Left cardiac atrium (tissue), 4 donors: Measurements from ENCODE around the gene MUTYH. TPM values are rescaled to one million over a fixed set of nuclear protein-coding genes. Genes with fewer than 3 reads are reported as not detected.

Experiments used
- ATAC-seq, 2 donors: fragments of 200-7000 bp; cut with Tn5 transposase; one replicate each; pipeline ENCODE4 v1.9.1; 2020; ENCODE audit warnings: mild to moderate bottlenecking in 2 of 2, moderate library complexity in 2 of 2
- DNase-seq: peaks from one replicate; pipeline ENCODE4 v3.0.0-alpha.2; 2020
- intact Hi-C, 2 donors: fragments of 100-400 bp; cut with DNase I; formaldehyde crosslinking; loops; one replicate each; pipeline versions ENCODE4 v1.14.1 to v1.15.1; 2022 to 2023
- total RNA-seq, 2 donors: library from RNA; stranded (reverse); fragmentation: NEBNext Ultra II Directional; extraction: Animal tissue kit (Norgen Biotek cat#: 25700); gene quantifications; one replicate each; pipeline ENCODE4 v1.2.1, GENCODE V29; 2021
- donor health status: DM: no; HTN: yes; CAD: no.
- donor health status: DM: no; HTN: yes; CAD: no; lungs with severe emphysema.
- donor health status: DM: yes; HTN: yes; CAD: no.
- donor health status: Dilated cardiomyopathy.

Gene MUTYH
- total RNA-seq, 2 donors from 2014 or later, result 9.1 to 11.0 TPM

GRCh38 chr1:45327644-45328515 lies 12.4 kb downstream of the MUTYH start:
- ATAC-seq (no peak), DNase-seq (no peak)
- intact Hi-C loops, result no loop called here

DNA sequence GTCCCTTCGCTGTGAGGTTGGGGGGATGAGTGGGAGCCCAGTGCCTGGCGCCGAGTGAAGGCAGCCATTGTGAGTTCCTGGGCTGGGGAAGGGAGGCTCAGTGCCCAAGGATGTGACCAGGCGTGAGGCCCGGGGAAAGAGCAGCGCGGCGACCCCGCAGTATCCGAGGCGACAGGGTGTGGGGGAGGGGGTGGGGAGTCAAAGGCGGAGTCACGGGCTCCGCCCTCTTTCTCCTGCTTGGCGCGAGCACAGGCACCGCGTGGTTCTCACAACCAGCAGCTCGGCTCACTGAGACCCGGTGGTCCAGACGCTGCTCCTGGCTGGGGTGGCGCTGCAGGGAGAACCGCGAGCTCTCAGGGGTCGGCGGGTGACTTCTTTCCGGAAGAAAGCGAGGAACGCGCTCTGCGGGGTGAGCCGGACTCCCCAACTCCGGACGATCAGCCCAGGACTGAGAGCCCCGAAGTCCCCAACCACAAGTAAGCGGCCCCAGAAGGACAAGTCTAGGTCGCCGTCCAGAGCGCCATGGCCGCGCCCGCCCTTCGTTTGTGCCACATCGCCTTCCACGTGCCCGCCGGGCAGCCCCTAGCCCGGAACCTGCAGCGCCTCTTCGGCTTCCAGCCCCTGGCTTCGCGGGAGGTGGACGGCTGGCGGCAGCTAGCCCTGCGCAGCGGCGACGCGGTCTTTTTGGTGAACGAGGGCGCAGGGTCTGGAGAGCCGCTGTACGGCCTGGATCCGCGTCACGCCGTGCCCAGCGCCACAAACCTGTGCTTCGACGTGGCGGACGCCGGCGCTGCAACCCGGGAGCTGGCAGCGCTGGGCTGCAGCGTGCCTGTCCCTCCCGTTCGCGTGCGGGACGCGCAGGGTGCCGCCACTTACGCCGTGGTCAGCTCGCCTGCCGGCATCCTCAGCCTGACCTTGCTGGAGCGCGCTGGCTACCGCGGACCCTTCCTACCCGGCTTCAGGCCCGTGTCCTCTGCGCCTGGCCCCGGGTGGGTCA lies 13.3 kb downstream of the MUTYH start, which contains the start of gene HPDL:
HPDL (plus strand) TSS at position 269 of the 997 bp plus-strand sequence; CDS start at position 523, 254 bp downstream.
- peak; percentile 90 to 93 for ATAC-seq
- intact Hi-C loops, result no loop called here
- peak; percentile 76 for DNase-seq

DNA sequence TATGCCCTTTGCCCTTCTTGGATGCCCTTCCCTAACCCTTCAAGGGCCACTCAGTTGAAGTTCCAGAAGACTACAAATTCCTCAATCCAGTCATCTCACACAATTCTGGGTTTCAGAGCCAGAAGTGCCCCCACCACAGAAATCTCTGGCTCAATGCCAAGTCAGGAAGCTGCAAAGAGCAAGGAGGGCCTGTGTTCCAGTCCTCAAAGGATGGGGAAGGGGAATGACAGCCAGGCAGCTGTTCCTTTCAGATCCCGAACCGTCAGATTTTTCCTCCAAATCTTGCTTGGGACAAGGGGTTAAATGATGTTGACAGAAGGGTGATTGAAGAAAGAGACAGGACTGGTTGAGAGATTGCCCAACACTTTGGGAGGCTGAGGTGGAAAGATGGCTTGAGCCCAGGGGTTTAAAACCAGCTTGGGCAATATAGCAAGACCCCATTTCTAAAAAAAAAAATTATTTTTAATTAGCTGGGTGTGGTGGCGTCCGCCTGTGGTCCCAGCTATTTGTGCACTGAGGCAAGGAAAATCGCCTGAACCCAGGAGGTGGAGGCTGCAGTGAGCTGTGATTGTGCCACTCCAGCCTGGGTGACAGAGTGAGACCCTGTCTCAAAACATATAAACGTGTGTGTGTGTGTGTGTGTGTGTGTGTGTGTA lies 14.3 kb downstream of the MUTYH start:
- ATAC-seq (no peak), DNase-seq (no peak)
- intact Hi-C loops, result no loop called here

GRCh38 chr1:45322486-45323040 lies 17.7 kb downstream of the MUTYH start:
- intact Hi-C loops, result no loop called here
- no peak for ATAC-seq
- DNase-seq, result no peak

- intact Hi-C loops, result no loop called here
- DNase-seq, result no peak
- ATAC-seq, result no peak
These were observed 18.8 kb downstream of the MUTYH start for GRCh38 chr1:45321444-45321843.

DNA sequence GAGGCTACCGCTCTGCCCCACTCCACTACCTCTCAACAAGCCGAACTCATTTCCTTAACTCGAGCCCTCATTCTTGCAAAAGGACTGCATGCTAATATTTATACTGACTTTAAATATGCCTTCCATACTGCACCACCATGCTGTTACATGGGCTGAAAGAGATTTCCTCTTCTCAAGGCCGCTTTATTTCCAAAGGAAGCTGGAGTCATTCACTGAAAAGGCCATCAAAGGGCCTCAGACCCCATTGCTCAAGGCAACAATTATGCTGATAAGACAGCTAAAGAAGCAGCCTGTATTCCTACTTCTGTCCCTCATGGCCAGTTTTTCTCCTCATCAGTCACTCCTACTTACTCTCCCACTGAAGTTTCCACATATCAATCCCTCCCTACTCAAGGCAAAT lies 20.5 kb downstream of the MUTYH start:
- DNase-seq, result no peak
- intact Hi-C loops, result no loop called here
- ATAC-seq, result no peak

- ATAC-seq (no peak), DNase-seq (no peak)
- intact Hi-C loops, result no loop called here
These were observed 23.1 kb downstream of the MUTYH start for GRCh38 chr1:45317166-45317565.

DNA sequence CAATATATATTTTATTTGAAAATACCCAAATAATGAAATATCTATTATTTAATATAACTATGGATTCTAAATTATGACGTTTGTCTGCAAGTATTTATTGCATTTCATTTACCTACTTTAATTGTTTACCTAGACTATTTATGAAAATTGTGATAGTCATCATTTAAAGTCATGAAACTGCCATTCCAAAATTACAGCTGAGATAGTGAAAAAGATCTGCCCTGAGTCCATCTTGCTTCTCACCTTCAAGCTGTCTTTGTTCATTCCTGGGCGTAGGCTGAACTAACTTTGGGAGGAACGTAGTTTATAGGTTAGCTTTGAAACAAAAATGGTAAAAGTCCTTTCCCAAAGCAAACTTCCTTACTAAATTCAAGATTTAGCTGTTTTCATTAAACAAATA lies 26.0 kb downstream of the MUTYH start:
- DNase-seq, result no peak
- intact Hi-C loops, result no loop called here
- ATAC-seq, result no peak

- no peak for ATAC-seq
- no peak for DNase-seq
- intact Hi-C loops, result no loop called here
These were observed 33.3 kb downstream of the MUTYH start for GRCh38 chr1:45306905-45307304.

GRCh38 chr1:45306319-45306718 lies 33.9 kb downstream of the MUTYH start:
- intact Hi-C loops, result no loop called here
- ATAC-seq, result no peak
- no peak for DNase-seq

DNA sequence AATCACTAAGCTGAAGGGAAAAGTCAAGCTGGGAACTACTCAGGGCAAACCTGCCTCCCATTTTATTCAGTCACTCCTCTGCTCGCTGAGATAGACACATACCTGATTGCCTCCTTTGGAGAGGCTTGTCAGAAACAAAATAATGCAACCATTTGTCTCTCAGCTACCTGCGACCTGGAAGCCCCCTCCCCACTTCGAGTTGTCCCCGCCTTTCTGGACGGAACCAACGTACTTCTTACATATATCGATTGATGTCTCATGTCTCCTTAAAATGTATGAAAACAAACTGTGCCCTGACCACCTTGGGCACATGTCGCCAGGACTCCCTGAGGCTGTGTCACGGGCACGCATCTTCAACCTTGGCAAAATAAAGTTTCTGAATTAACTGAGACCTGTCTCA lies 35.0 kb downstream of the MUTYH start:
- no peak for DNase-seq

GRCh38 chr1:45304311-45305081 lies 35.7 kb downstream of the MUTYH start:
- intact Hi-C loops, result loop anchor here in 1 of 2 donors (2.0 to 5.0 kb wide), 3 partner anchors 38 to 467 kb away; partner anchors contain the start of genes MUTYH and TOE1
- ATAC-seq (no peak), DNase-seq (no peak)

More for the DNA sequence above, 35.0 kb downstream of the MUTYH start:
- ATAC-seq, result no peak
- intact Hi-C loops, result loop anchor here in 1 of 2 donors (2.0 kb wide), 1 partner anchor 188 kb away; no protein-coding TSS in a partner anchor

GRCh38 chr1:45303520-45304310 lies 36.5 kb downstream of the MUTYH start:
- intact Hi-C loops, result loop anchor here in 1 of 2 donors (2.0 to 5.0 kb wide), 4 partner anchors 39 to 466 kb away; partner anchors contain the start of genes MUTYH, TOE1 and UROD
- DNase-seq (peak; percentile 99), ATAC-seq (peak; percentile 97 to 98)

DNA sequence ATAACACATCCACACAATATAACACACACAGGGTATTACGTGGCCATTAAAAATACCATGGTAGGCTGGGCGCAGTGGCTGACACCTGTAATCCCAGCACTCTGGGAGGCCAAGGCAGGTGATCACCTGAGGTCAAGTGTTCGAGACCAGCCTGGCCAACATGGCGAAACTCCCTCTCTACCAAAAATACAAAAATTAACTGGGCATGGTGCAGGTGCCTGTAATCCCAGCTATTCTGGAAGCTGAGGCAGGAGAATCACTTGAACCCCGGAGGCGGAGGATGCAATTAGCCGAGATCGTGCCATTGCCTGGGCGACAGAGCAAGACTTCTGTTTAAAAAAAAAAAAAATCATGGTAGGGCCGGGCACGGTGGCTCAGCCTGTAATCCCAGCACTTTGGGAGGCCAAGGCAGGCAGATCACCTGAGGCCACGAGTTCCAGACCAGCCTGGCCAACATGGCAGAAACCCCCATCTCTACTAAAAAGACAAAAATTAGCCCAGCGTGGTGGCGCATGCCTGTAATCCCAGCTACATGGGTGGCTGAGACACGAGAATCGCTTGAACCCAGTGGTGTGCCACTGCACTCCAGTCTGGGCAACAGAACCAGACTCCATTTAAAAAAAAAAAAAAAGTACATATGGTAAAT lies 37.6 kb downstream of the MUTYH start:
- no peak for ATAC-seq
- no peak for DNase-seq
- intact Hi-C loops, result loop anchor here in 1 of 2 donors (2.0 to 5.0 kb wide), 3 partner anchors 40 to 465 kb away; partner anchors contain the start of genes MUTYH, TOE1 and UROD

DNA sequence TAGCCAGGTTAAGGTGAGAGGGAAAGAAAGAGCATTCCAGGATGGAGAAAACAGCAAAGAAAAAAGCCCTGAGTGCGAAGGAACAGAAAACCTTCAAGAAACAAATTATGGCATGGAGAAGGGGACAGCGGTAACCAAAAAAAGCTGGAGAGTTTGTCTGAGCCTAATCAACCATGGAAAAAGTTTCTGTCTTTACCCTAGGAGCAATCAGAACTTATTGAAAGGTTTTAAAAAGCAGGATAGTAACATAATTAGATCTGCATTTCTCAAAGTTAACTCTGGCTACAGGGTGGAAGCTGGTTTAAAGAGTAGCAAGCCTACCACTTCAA lies 39.6 kb downstream of the MUTYH start:
- ATAC-seq (no peak), DNase-seq (no peak)
- intact Hi-C loops, result loop anchor here in 1 of 2 donors (5.0 kb wide), 2 partner anchors 42 to 463 kb away; partner anchors contain the start of genes MUTYH and TOE1

GRCh38 chr1:45299981-45300668 lies 40.1 kb downstream of the MUTYH start:
- intact Hi-C loops, result loop anchor here (5.0 kb wide), 3 partner anchors 42 to 463 kb away; partner anchors contain the start of genes MUTYH (in 1 of the 2) and TOE1 (in 1 of the 2)
- no peak for ATAC-seq
- peak; percentile 36 for DNase-seq
